DND-41 (cell line): ENCODE results near the gene MGST2.

Experiments
- EZH2 ChIP-seq: IDR thresholded peaks from 3 replicates; pipeline ENCODE4 v1.6.1; 2012; ENCODE audit warnings: borderline replicate concordance, low read depth, mild to moderate bottlenecking, moderate library complexity, low read length, inconsistent platforms; ENCODE audit not compliant: severe bottlenecking
- TF ChIP-seq, protein P1 (sequence below): IDR thresholded peaks from 2 replicates; pipeline ENCODE4 v1.5.1; 2012; ENCODE audit warnings: borderline replicate concordance, low read length, moderate library complexity, mild to moderate bottlenecking; ENCODE audit not compliant: poor library complexity, severe bottlenecking; ENCODE audit errors: extremely low read depth

DNA sequence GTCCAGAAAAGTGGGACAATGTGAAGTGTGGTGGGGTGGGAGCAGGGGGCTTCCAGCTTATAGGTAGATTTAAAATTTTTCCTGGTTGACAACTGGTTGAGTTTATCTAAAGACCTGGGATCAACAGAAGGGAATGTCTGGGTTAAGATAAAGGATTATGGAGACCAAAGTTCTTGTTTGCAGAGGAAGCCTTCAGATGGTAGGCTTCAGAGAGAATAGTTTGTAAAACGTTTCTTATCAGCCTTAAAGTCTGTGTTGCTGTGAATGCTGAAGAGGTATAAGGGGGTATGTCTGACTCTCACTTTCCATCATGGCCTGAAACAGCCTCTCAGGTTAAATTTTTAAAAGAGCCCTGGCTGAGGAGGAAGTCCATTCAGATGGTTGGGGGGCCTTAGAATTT is 20.5 kb downstream of the MGST2 start:
- TF ChIP-seq, protein P1, sequence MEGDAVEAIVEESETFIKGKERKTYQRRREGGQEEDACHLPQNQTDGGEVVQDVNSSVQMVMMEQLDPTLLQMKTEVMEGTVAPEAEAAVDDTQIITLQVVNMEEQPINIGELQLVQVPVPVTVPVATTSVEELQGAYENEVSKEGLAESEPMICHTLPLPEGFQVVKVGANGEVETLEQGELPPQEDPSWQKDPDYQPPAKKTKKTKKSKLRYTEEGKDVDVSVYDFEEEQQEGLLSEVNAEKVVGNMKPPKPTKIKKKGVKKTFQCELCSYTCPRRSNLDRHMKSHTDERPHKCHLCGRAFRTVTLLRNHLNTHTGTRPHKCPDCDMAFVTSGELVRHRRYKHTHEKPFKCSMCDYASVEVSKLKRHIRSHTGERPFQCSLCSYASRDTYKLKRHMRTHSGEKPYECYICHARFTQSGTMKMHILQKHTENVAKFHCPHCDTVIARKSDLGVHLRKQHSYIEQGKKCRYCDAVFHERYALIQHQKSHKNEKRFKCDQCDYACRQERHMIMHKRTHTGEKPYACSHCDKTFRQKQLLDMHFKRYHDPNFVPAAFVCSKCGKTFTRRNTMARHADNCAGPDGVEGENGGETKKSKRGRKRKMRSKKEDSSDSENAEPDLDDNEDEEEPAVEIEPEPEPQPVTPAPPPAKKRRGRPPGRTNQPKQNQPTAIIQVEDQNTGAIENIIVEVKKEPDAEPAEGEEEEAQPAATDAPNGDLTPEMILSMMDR, result no peak
- no peak for TF ChIP-seq EZH2
